Fibroblast of peridontal ligament (primary cell): ENCODE measurements around the gene TMSB15A.
A peak's percentile ranks its signal among the peaks of the same experiment; 100 is the strongest.
"Not testable (repeated sequence)": the region's sequence is repeated elsewhere in the genome, so short reads cannot be mapped to it uniquely, and the experiment has no call there.

ENCODE experiments used
- DNase-seq: peaks from one replicate; pipeline ENCODE4 v3.0.0-alpha.2; 2010; ENCODE audit errors: extremely low read depth

Gene TMSB15A

DNA sequence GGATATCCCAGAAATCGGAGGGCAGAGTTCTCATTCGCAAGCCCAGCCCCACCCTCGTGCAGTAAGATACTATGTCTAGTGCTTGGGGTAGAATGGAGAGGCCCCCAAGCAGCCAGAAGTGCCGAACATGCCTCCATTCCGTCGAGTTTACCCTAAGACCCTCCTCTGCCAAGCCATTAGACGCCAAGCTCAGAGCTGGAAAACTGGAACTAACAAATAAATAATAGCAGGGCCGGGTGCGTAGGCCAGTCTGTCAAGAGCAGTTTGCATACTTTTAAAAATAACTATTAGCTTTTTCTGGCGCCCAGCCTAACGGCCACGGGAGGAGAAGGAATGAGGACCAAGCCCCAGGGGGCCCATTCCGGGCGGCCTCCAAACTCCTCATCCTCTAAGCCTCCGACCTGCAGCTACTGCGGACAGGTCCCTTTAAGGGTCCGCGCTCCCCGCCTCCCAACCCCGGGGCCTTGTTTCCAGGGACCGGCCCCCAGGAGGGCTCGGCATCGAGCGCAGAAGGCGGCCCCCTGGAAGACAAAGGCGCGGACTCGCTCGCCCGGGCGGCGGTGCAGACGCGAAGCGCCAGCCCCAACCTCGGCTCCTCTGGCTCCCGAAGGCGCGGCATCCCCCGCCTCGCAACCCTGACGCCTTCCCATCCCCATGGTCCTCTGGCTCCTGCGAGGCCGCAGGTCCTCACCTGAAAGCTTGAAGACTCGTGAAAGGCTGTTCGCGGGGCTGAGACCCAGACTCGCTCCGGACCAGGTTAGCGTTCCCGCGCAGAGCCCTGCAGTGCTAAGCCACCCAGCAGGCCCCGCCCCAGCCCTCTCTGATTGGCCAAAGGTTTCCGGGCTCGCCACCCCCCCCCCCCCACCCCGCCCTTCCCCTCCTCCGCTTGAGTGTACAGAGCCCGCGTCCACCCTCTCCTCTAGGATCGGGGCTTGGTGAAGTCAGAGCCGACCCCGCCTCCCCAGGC, at the start of gene TMSB15A:
TSS of gene TMSB15A (minus strand) at position 765 of the 967 bp plus-strand sequence.
- DNase-seq: peak; percentile 9

DNA sequence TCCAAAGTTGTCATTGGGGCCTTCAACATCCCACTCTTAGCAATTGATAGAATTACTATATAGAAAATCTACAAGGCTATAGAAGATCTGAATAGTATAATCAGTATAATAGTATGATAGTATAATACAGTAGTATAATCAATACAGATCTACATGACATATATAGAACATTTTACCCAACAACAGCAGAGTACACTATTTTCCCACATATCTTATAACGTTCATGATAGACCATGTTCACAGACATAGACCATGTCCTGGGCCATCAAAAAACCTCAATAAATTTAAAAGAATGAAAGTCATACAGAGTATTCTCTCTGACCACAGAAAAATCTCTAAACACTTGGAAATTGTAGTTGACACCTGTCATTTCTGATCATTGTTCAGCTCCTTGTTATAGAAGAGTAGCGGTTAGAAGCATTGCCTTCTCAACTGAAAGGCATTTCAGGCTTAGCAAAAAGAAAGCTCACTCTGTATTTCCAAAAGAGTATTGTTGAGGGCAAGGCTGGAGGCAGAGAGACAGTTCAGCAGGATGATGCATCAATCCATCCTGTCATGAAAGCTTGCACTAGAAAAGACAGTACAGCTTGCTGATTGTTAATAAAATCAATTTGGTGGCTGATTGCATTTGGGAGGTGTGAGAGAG, 44.0 kb upstream of the TMSB15A start:
- DNase-seq: no peak

DNA sequence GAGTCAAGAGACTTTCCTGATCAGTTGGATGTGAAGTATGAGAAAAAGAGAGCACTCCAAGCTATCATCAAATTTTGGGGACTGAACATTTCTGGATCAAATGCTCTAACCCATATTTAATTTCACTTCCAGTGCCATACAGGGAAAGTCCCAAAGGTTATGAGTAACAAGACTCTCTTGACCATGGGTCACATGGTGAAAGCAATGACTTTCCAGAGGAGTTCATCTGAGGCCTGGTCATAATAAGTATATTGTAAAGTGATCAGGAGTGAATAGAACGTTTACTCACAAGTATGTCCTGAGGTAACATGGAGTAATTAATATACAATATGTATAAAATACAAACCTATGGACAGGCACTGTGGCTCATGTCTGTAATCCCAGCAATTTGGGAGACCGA, 42.1 kb upstream of the TMSB15A start:
- DNase-seq: no peak

DNA sequence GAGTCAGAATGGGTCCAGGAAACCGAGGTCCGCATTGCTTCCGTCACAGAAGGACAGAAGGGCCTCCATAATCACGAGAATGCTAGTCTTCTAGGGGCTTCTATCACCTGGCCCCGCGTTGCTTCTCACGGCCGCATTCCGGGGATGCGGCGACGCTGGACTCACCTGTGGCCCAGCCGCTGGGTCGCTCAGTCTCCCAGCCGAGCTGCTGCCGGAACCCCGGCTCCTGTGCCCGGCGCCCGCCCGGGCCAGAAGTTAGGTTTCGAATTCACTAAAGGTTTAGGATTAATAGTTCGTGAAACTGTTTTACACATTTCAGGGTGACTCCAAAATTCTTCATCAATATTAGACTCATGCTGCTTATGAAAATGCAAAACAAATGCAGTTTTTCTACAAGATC, 31.7 kb upstream of the TMSB15A start:
- no peak for DNase-seq

DNA sequence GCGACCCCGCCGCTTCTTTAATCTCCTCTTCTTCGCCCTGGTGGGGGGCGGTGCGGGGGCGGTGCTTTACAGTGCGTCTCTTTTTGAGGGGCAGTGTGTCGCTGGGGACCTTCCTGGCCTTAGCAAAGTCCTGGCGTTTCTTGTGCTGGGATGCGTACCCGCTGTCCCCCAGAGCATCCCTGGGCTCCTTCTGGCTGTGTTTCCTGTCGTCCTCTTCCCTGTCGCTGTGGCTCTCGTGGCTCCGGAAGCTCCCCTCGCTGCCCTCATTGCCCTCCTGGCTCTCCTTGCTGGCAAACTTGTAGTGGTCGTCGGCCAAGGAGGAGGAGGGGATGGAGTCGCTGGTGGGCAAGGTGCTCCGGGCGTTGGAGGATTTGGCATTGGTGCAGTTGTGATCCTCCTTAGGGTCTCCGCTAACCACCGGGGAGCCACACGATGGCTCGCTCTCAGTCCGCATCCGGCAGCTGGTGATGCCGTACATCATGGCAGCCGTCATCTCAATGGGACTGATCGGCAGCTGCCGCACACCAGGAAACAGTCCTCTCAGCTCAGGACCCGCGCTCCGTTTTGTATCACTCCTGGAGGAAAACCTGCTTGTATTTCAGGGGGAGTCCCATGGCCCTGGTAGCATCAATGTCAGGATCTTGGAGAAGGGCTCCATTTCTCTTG, 30.4 kb upstream of the TMSB15A start:
- DNase-seq: peak; percentile 0

DNA sequence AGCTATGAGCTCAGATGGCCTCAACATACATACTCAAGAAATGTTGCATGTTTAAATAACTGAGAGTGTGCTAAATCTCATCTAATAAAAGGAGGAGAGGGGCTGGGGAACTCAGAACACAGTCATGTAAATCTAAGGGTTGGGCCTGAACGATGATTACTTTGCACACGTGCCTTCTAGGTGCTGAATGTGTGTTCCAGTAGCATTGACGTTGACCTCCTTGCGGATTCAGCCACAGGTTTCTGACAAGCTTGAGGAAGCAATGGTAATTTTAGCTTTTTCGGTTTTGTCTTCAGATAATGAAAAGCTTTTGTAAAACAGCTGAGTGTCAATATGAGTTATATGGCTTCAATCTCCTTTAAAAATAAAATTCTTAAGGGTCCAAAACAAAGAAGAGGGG, 29.6 kb upstream of the TMSB15A start:
- not testable (repeated sequence) for DNase-seq

DNA sequence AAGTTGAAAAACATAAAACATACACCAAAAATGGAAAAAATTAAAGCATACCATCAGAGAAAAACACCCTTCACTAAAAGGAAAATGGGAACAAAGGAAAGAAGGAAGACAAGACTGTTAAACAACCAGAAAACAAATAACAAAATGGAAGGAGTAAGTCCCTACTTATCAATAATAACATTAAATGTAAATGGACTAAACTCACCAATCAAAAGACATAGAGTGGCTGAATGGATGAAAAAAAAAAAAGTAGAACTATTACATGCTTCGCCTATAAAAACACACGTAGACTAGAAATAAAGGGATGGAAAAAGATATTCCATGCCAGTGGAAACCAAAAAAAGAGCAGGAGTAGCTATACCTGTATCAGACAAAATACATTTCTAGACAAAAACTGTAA, 19.4 kb upstream of the TMSB15A start:
- DNase-seq: no peak

DNA sequence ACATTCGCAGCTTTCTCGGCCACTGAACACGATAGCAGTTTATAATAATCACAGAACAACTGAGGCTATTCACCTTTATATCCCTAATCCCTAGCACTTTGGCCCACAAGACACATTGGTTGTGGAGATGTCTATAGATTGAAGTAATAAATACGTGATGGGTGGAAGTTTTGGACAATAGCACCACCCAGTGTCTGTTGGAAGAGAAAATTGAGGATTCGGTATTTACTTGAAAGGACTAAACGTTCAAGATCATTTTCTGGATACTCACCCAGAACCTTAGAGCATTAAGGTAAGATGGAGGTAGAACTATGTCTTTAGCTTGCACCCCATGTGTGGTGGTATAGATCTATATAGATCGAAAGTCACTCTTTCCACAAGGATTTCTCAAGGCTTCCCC, 787 bp upstream of the TMSB15A start:
- peak; percentile 18 for DNase-seq

DNA sequence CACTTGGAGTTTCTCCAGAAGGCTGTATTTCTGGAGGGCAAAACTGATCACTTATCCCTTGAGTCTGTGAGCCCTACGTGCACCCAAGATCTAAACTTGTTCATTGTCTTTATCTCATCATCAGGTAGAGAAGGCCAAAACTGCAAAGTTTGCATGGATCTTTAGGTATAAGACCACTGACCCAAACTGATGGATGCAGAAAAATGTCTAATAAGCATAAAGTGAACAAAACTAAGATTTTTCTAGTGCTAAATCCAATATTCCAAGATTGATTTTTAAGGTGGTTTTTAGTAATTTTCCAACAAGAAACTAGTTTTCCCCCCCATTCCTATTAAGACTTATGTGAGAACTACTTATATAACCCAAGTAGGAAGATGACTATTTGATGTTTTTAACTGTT, 2.0 kb downstream of the TMSB15A start:
- DNase-seq: no peak

DNA sequence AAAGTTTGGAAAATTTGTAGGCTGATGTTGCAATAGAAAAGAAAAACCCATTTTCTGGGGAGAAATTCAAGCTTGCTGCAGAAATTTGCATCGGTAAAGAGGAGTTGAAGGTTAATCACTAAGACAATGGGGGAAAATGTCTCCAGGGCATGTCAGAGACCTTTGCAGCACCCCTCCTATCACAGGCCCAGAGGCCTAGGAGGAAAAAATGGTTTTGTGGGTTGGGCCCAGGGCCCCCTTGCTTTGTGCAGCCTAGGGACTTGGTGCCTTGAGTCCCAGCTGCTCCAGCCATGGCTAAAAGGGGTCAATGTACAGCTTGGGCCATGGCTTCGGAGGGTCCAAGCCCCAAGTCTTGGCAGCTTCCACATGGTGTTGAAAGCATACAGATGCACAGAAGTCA, 17.8 kb downstream of the TMSB15A start:
- DNase-seq: no peak

DNA sequence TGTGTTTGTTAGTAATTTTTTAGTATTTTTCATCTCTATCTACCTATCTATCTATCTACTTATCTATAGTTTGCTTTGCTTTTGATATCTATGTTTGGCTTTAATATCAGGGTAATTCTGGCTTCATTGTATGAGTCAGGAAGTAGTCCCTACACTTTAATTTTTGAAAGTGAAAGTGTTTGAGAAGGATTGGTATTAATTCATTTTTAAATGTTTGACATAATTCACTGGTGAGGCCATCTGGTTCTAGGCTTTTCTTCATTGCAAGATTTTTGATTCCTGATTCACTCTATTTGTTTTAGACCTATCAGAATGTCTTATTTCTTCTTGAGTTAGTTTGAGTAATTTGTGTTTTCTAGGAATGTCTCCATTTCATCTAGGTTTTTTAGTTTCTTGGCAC, 24.8 kb downstream of the TMSB15A start:
- peak; percentile 3 for DNase-seq

DNA sequence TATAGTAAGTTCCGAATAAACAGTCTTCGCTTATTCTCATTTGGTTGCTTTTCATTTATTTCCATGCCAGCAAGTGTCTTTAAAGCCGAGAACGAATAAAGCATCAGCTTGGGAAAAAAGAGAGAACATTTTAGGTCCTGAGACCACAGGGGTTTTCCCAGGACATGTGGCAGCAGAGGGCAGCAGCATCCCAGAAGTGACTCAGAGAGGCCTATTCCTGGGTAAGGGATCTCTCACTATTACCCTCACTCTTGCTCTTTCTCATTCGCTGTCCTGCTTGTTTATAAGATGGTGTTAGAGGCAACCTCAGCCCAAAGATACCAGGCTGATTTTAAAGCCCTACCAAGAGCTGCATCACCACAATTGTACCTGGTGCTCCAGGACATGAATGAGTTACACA, 37.8 kb downstream of the TMSB15A start:
- DNase-seq: not testable (repeated sequence)

DNA sequence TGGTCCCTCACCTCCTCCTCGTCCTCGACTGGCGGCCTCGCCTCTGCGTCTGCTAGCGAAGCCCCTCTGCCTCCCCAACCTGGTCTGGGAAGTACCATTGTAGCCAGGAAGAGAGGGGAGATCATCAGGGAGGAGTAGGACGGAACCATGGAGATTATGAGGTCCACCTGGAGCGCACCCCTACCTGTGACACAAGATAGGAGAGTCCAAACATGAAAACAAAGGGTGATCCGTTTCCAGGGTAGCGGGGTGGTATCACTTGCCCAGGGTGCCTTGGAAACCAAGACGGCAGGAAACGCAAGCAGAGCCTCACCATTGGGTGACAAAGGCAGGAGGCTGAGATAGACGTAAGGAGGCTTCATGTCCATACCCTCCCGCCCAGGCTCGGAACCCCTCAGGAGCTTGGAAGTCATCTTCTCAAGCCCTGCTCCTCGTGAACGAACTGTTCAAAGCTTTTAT, 44.7 kb downstream of the TMSB15A start, which contains the start of gene TCP11X2:
TSS of gene TCP11X2 (minus strand) at position 51 of the 459 bp plus-strand sequence.
- not testable (repeated sequence) for DNase-seq

DNA sequence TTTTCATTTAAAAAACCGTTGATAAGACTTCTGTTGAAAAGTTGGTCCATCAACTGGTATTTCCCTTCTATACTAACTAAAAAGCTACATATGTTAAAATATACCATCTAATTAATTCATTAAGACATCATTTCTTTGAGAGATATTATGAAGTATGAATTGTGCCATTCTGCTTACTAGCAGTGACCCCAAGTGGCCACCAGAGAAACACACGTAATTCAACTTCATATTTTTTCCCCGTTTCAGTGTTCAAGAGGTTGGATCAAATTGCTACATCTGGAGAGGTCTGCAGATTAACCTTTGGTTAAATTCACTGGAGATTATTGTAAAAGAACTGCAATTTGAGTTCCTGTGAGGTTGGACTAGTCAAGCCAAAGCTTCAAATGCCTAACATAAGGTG, 46.3 kb downstream of the TMSB15A start:
- DNase-seq: not testable (repeated sequence)
